GM21526 (cell line): Measurements from ENCODE around the gene SLC34A2.
"Not testable (repeated sequence)": the region's sequence is repeated elsewhere in the genome, so short reads cannot be mapped to it uniquely, and the experiment has no call there.

Source experiments
- ATAC-seq: cut with Tn5 transposase; IDR thresholded peaks from one replicate; pipeline ENCODE4 v1.9.1; 2021; ENCODE audit warnings: moderate library complexity; ENCODE audit not compliant: unreplicated experiment, low FRiP score

Gene SLC34A2, protein sequence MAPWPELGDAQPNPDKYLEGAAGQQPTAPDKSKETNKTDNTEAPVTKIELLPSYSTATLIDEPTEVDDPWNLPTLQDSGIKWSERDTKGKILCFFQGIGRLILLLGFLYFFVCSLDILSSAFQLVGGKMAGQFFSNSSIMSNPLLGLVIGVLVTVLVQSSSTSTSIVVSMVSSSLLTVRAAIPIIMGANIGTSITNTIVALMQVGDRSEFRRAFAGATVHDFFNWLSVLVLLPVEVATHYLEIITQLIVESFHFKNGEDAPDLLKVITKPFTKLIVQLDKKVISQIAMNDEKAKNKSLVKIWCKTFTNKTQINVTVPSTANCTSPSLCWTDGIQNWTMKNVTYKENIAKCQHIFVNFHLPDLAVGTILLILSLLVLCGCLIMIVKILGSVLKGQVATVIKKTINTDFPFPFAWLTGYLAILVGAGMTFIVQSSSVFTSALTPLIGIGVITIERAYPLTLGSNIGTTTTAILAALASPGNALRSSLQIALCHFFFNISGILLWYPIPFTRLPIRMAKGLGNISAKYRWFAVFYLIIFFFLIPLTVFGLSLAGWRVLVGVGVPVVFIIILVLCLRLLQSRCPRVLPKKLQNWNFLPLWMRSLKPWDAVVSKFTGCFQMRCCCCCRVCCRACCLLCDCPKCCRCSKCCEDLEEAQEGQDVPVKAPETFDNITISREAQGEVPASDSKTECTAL

DNA sequence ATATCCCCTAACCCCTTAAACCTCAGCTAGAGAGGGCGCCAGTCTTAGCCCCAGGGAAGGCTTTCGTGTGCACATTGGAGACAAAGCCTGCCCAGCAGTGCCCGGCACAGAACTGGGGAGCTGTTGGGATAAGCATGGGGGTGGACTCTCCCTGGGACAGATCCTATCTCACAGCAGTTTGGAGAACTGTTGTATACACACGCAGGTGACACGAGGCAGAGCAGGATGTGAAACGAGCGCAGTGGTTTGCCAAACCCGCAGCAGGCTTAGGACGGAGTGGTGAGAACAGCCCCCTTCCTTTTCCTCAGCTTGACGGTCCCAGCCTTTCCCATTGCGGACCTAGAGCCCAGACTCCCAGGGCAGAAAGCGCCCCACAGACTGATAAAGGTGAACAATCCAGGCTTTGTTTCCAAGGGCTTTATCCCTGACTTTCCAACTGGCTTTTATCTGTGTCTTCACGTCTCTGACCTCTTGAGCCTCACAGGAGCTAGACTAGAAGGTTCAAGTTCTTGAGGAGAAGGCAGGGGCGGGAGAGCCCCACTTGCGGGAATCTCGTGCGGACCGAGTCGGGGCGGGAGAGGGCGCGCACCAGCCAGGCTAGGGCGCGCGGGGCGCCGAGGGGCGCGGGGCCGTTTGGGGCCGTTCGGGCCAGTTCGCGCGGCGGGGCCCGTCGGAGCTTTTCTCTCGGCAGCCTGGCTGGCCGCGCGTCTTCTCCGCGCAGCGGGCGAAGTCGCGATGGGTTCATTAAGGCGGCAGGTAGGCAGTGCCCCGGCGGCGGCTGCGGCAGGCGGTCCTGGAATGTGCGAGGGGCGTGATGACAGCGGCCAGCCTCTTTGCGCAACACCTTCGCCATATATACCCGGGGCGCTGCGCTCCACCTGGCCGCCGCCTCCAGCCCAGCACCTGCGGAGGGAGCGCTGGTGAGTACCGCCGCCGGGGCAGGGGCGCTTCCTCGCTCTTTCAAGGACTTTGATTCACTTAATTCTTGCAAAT, at the start of gene SLC34A2:
Gene SLC34A2 (plus strand): TSS at position 881 of the 993 bp plus-strand sequence. CDS start 6,650 bp downstream, outside the sequence.
- no peak for ATAC-seq

DNA sequence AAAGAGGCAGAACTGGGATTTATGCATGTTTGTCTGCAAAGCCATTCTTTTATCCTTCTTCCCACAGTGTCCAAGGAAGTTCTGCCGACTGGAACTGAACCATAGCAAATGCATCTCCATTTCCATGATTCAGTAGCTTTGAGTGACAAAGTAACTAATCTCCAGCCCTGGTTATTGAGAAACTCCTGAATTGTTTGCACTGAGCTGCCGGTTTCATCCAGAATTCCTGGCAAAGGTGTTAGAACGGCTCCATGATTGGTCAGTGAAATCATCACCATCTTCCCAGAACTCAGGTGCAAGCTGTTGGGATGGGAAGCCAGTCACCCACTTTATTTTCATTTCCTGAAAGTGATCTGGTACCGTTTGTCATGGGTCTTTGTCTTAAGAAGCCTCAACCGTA, 47.0 kb upstream of the SLC34A2 start:
- ATAC-seq, result no peak

DNA sequence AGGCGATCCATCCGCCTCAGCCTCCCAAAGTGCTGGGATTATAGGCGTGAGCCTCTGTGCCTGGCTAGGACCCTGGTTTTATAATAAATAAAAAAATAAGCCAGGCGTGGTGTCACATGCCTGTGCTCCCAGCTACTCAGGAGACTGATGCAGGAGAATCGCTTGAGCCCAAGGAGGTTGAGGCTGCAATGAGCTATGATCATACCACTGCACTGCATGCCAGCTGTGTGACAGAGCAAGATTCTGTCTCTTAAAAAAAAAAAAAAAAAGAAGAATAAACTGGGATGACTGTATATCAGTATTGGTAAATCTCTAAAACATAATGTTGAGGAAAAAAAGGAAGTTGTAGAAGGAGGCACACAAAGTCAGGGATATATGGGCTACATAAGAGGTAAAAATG, 45.7 kb upstream of the SLC34A2 start:
- no peak for ATAC-seq

DNA sequence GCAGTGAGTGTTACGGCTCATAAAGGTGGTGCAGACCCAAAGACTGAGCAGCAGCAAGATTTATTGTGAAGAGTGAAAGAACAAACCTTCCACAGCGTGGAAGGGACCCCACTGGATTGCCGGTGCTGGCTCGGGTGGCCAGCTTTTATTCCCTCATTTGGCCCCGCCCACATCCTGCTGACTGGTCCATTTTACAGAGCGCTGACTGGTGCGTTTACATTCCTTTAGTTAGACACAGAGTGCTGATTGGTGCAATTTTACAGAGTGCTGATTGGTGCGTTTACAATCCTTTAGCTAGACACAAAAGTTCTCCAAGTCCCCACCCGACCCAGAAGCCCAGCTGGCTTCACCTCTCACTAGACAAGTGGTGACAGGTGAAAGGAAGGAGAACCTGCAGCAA, 42.0 kb upstream of the SLC34A2 start:
- not testable (repeated sequence) for ATAC-seq

DNA sequence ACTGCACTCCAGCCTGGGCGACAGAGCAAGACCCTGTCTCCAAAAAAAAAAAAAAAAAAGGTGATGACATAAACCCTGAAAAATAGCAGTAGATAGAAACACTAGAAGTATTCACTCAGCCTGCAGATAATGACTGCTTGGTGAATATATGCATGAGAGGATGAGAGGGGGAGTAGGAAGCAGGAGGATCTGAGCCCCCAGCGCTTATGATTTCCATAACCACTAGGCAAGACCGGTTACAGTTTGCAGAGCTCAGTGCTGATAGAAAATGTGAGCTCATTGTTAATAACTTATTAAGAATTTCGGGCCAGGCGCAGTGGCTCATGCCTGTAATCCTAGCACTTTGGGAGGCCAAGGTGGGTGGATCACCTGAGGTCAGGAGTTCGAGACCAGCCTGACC, 40.8 kb upstream of the SLC34A2 start:
- no peak for ATAC-seq

DNA sequence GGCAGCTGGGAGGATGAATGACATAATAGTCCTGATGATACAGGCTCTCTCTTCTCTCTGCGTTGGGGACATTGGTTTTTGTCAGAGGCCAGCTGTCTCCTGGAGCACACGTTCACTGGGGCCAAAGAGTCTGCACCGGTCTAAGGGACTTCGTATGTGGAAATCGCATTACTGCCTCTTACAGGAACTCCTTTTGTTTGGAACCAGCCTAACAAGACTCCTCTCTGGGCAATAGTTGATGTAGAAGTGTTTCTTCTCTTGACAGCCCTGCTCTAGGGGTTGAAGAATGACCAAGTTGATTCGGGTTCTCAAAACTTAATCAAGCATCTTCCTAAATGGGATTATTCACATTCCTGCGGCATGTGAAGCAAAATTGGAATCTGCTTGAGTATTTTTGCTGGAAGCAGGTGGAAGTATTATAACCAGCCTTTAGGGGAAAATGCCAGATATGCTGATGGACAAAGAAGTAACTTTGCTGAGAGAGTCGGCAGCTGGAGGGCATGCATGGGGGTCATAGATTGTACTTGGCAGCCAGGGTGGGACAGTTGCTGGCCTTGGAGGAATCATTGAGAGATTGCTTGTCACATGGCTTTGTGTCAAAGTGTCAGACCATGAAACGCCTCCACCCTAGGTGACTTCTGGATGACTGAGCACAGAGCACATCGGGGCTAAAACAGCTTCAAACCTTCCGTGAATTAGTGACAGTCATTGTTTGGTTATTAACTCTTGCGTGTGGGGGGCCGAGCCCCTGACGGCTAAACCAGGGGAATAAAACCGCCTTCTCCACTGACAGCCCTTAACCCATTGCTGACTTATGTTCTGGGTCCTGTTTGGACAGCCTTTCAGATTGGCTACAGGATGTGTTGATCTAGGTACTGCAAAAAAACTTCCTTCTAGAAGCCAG, 34.4 kb upstream of the SLC34A2 start:
- no peak for ATAC-seq

DNA sequence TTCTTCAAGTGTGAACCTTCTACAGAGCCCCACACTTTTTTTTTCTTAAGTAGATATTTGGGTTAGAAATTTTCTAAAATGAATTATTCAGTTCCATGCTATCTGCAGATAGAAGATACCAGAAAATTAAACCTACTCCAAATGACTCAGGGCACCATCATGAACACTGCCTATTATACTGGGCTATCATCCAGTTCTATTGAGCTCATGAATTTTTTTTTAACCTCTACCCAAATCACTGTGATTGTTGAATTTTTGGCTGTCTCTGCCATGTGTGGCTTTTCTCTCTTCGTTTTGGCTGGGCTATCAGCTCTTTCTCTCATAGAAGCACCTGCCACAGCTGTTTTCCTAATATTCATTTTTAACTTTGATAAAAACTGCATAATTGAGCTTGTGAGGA, 31.0 kb upstream of the SLC34A2 start:
- no peak for ATAC-seq

DNA sequence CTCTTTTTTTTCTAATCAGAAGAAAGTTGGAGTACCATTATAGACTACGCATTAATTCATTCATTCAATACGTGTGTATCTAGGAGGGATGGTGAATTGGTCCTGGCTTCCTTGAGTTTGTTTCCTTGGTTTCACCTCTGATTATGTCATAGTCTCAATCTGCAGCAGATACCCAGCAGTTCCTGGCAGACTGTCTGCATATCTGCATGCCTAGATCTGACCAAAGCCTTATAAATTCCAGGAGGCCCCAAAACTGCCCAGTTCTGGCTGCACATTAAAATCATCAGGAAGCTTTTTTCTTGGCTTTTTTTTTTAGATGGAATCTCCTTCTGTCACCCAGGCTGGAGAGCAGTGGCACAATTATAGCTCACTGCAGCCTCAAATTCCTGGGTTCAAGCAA, 27.2 kb upstream of the SLC34A2 start:
- ATAC-seq, result no peak

DNA sequence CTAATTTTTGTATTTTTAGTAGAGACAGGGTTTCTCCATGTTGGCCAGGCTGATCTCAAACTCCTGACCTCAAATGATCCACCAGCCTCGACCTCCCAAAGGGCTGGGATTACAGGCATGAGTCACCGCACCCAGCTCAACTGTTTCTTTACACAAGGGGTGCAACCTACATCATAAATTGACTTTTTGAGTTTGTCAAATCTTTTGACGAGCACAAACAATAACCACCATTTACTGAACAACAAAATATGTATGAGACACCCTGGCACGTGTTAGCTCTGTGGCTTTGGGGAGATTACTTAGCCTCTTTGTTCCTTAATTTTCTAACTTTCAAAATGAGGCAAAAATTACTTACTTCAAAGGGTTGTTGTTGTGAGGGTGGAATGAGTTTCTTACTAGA, 23.5 kb upstream of the SLC34A2 start:
- no peak for ATAC-seq

DNA sequence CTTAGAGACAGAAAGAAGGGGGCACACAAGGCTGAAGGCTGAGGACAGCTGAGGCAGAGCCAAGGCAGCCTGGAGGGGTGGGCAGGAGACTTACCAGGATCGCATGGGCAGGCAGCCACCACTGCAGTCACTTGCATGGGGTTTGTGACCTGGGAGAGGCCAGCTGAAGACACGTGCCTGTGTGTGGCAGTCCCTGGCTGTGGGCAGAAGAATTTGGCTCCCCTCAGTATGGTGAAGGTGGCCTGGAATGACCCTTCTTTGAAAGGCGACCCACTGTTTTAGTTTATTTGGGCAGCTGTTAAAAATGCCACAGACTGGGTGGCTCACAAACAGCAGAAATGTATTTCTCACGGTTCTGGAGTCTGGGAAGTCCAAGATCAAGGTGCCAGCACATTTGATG, 22.1 kb upstream of the SLC34A2 start:
- ATAC-seq, result no peak

DNA sequence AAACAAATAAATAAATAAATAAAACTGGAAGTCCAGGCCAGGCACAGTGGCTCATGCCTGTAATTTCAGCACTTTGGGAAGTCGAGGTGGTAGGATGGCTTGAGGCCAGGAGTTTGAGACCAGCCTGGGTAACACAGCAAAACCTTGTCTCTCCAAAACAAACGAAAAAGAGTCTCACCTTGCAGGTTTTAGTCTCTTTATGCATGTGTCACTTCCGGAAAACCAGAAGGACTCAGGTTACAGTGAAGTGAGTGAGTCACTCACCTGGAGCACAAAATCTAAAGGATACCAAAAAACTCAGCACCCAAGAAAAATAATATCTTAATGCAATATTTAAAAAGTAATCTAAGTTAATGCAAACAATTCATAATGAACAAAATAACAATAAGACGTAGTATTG, 20.1 kb upstream of the SLC34A2 start:
- no peak for ATAC-seq

DNA sequence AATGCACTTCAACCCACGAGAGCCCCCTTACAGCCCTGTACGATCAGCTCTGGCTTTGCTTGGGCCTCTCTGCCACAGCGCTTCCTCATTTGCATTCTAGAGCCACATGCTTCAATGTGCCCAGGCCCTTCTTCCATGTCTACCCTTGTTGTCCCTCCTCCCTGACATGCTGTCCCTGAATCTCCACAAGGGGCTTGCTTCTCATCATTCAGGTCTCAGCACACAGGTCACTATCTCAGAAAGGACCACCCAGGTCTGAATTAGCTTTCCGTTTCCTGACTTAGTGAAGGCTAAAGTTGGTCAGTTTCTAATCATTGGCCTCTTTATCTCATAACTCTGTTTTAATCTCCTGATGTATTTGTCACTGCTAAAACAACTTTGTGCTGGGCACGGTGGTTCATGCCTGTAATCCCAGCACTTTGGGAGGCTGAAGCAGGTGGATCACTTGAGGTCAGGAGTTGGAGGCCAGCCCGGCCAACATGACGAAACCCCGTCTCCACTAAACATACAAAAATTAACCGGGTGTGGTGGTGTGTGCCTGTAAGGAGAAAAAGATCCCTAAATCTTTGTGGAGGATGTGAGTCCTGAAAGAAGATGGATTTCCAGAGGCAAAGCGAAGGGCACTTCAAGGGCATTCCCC, 17.9 kb upstream of the SLC34A2 start:
- no peak for ATAC-seq

DNA sequence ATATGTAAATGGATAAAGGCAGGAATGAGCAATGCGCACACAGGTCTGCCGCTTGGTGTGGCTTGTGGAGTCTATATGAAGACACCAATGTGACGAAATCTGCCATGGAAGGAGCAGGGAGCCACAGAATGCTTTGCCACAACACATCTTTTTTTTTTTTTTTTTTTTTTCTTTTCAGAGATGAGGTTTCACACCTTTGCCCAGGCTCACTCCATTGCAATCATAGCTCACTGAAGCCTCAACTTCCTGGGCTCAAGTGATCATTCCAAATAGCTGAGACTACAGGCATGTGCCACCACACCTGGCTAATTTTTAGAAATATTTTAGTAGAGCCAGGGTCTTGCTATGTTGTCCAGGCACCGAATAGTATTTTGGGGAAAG, 17.4 kb upstream of the SLC34A2 start:
- no peak for ATAC-seq

DNA sequence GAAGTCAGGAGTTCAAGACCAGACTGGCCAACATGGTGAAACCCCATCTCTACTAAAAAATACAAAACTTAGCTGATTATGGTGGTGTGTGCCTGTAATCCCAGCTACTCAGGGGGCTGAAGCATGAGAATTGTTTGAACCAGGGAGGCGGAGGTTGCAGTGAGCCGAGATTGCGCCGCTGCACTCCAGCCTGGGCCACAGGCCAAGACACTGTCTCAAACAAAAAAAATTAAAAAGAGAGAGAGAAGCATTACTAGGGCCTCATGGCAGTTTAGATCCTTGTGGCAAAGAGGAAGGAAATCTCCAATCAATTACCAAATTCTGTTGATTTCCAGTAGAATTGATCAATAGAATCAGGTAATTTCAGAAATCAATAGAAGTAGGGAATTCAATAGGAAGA, 16.8 kb upstream of the SLC34A2 start:
- no peak for ATAC-seq

DNA sequence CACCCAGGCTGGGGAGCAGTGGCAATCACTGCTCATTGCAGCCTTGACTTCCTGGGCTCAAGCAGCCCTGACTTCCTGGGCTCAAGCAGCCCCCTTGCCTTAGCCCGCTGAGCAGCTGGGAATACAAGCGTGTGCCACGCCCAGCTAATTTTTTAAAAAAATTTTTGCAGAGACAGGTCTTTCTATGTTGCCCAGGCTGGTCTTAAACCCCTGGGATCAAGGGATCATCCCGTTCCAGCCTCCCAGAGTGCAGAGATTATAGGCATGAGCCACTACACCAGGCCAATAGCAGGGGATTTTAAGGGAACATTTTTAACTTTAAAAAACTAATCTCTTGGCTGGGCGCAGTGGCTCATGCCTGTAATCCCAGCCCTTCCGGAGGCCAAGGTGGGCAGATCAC, 5.3 kb upstream of the SLC34A2 start:
- no peak for ATAC-seq

DNA sequence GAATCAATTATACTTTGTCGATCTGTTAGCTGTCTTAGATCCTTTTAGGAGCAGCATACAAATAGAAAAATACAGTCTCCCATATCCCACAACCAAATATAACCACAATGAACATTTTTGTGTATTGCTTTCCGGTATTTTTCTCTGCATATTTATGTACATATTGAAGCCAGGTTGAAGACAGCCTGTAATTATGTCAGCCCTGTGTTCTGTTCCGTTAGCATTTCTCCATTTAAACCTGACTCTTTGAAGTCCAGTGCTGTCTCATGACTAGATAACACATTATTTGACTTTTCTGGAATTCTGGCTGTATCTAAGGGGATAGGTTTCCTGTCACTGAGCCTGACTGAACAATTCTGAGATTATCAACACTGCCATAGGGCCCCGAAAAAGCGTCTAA, 4.0 kb upstream of the SLC34A2 start:
- ATAC-seq, result no peak

DNA sequence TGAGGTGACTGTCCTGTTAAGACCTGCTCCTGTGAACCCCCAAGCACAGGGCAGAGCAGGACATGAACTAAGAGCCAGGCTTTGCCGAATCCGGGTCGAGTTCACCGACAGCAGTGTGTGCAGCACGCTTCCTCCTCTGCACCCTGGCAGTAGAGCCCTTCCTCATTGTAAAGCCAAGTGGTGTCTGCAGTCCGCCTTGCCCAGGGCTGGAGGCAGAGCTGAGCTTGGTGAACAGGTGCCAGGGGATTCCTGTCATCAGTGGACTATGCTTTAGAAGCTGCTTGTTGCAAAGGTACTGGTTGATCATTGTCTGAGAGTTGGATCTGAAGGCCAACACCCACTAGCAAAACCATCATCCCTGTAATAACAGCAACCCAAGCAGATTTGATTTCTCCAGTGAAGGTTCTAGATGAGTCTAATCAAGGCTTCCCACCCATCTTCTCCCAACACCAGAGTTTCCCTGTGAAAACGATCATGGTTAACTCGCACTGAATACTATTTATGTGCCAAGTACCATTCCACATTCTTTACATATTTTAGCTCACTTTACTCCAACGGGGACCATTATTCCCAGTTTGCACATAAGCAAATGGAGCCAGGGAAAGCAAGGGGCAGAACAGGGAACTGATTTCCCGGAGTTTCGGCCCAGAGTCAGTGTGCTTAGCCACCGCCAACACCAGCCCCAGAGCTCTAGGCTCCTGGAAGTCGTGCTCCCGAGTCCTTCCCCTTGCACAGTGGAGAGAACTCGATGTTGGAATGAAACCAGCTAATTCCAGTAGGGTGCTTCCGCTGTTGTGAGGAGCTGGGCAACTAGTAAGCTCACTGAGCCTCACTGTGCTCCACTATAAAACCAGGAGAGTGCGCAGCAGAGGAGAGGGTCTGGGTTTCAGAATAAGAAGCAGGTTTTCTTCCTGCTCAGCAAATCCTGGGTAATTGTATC, 1.4 kb upstream of the SLC34A2 start:
- no peak for ATAC-seq

DNA sequence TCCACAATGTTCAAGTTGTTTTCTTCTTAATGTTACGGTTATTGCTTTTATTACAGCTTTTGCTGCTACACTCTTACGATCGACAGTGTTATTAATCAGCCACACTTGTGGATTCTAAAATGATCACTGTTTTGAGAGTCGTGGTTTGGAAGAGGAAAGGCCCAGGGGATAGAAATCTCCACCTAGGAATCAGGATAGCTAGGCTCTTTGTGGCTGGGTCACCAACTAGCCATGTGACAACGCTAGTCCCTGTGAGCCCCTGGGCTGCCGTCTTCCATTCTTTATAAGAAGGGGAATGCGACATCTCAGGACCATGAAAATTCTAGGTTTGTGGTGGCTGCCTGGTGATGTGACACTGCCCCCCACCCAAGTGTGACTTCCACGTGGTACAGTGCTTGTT, 380 bp downstream of the SLC34A2 start:
- no peak for ATAC-seq
